Measurements from ENCODE around the gene EVA1C.
"Not testable (repeated sequence)": the region's sequence is repeated elsewhere in the genome, so short reads cannot be mapped to it uniquely, and the experiment has no call there.

Gene EVA1C

GRCh38 chr21:32531561-32531960 is 119.1 kb downstream of the EVA1C start:
- DNase-seq (ENCODE audit: low read depth), result not testable (repeated sequence)

- DNase-seq (ENCODE audit: low read depth), result no peak
Measured at GRCh38 chr21:32532636-32533035, 120.1 kb downstream of the EVA1C start.

GRCh38 chr21:32533053-32533452 is 120.5 kb downstream of the EVA1C start:
- DNase-seq (ENCODE audit: low read depth), result no peak

DNA sequence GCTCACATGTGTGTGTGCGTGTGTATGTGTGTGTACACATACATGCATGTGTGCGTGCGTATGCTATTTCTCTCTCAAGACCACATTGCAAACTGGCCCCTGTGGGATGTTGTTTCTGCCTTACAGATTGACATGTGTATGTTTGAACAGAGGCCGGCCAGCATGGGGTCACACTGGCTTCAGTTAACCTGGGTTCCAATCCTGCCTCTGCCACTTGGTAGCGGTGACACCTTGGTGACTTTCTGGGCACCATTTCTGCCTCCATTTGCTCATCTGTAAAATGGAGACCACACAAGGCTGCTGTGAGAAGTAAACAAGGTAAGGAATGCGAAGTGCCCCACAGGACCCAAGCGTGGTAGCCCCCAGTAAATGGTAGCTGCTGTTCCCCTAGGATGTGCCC is 121.1 kb downstream of the EVA1C start:
- DNase-seq (ENCODE audit: low read depth), result no peak

DNA sequence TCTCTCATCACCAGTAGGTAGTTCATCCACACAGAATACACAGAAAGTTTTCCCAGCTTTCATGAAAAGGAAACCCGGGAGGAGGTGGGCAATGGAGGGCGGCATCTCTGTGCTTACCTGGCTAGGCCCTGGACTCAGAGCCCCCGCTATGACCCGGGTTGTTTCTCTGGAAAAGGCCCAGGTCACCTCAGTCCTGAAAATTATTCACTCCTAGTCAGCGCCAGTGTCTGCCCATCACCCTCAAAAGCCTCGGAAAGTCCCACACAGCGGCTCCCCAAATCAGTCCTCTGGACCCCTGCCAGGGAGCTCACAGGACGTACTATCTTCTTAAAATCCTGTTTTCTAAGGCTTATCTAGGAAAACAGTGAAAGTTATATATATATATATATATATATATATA is 121.6 kb downstream of the EVA1C start:
- no peak for DNase-seq (ENCODE audit: low read depth)

DNA sequence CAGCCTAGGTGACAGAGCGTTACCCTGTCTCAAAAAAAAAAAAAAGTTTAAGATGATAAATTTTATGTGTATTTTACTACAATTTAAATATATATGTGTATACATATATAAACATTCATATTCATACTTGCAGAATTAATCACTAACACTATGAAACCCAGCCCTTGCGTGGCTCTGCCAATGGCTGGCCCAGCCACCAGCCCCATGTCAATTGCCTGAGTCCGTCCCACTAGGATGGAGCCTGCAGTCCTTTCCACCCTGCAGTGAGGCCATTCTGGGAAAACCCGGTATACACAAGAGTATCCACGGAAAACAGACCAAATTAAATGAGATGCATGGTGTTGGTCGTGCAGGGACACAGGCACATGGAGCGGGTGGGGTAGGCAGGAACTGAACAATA is 123.1 kb downstream of the EVA1C start:
- DNase-seq (ENCODE audit: low read depth), result no peak

DNA sequence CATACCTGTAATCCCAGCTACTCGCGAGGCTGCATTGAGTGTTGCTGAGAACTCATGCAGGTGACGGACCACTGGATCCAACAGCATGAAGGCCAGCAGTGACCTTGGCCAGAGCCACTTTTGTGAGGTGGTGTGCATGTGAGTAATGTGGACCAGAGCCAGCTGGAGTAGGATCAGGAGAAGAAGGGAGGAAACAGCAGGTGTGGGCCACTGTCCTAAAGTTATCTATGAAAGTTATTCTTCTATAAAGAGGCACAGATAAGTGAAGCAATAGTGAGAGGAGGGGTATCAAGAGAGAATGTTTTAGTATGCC is 125.0 kb downstream of the EVA1C start:
- no peak for DNase-seq (ENCODE audit: low read depth)

DNA sequence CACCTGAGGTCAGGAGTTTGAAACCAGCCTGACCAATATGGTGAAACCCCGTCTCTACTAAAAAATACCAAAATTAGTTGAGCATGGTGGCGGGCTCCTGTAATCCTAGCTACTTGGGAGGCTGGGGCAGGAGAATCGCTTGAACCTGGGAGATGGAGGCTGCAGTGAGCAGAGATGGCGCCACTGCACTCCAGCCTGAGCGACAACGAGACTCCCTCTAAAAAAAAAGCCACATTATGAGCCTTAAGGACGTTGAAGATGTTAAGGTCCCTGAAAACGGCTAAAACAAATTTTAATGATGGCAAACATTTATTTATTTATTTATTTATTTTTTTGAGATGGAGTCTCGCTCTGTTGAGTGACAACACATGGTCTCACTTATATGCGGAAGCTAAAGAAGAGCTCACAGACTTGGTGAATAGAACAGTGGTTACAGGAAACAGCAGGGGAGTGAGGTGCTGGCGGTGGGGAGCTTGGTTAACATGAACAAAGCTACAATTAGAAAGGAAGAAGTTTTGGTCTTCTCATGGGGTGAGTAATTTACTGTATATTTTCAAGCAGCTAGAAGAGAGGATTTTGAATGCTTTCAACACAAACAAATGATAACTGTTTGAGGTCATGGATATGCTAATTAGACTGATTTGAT is 125.8 kb downstream of the EVA1C start:
- no peak for DNase-seq (ENCODE audit: low read depth)

GRCh38 chr21:32539378-32539777 is 126.9 kb downstream of the EVA1C start:
- DNase-seq (ENCODE audit: low read depth), result no peak

DNA sequence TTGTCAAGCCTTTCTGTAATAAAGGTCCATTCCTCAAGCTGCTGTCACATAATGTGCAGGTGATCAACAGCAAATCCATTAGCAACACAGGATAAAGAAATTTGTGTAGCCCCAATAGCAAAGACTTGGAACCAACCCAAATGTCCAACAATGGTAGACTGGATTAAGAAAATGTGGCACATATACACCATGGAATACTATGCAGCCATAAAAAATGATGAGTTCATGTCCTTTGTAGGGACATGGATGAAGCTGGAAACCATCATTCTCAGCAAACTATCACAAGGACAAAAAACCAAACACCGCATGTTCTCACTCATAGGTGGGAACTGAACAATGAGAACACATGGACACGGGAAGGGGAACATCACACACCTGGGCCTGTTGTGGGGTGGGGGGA is 130.6 kb downstream of the EVA1C start:
- not testable (repeated sequence) for DNase-seq (ENCODE audit: low read depth)

GRCh38 chr21:32543975-32544374 is 131.5 kb downstream of the EVA1C start:
- no peak for DNase-seq (ENCODE audit: low read depth)

- DNase-seq (ENCODE audit: low read depth), result no peak
Measured at GRCh38 chr21:32544697-32545096, 132.2 kb downstream of the EVA1C start.

DNA sequence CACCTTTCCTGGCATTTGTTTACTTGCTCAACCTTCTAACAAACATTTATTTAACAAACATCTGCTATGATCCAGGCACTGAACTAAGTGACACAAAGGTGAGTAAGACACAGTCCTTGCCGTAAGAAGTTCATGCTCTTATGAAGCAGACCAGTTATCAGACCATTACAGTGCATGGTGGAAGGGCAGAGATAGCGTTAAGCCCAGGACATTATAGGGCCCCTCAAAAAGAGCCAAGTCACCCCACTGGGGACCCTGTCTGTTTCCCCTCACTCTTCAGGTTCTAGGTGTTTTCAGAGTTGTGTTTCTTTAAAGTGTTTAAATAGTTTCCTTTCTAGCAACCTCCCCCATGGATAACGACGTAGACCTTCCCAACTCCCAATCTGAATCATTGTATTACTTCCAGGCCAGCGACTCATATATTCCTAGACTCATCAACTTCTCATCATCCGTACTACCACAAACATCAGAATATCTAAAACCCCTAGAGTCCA is 133.5 kb downstream of the EVA1C start:
- DNase-seq (ENCODE audit: low read depth), result no peak

DNA sequence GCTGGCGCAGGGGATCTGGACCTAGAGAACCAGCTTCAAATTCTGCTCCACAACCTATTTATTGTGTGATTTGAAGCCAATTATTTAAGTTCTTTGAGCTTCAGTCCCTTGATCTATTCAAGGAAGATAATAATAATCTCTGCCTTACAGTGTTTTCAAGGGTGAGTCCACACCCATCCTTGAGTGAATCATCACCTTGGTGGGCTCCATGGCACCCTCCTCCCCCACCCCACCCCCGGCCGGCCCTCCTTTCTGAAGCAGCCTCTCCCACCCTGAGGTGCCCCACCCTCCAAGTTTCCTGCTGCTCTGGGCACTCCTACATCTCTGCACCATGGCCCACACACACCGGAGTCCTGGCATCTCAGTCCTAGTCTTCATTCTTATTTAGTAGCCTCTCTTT is 134.5 kb downstream of the EVA1C start:
- no peak for DNase-seq (ENCODE audit: low read depth)

GRCh38 chr21:32548978-32549377 is 136.5 kb downstream of the EVA1C start:
- DNase-seq (ENCODE audit: low read depth), result no peak

DNA sequence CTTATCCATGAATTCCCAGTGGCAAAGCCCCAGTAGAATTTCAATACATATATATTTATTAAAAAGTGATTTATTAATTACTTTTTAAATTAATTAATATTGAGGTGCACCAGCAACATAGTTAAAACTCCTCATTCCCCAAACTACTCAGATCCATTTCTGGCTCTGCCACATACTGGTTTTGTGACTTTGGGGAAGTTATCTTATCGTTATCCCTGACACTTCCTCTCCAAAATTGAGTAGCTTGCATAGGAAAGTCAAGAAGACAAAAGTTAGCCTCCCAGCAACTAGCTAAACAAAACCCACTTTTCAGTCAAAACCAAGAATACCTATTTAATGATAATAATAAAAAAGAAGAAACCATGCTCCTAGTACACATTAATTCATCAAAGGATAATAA is 136.9 kb downstream of the EVA1C start:
- no peak for DNase-seq (ENCODE audit: low read depth)

- no peak for DNase-seq (ENCODE audit: low read depth)
Measured at GRCh38 chr21:32549886-32550285, 137.4 kb downstream of the EVA1C start.

DNA sequence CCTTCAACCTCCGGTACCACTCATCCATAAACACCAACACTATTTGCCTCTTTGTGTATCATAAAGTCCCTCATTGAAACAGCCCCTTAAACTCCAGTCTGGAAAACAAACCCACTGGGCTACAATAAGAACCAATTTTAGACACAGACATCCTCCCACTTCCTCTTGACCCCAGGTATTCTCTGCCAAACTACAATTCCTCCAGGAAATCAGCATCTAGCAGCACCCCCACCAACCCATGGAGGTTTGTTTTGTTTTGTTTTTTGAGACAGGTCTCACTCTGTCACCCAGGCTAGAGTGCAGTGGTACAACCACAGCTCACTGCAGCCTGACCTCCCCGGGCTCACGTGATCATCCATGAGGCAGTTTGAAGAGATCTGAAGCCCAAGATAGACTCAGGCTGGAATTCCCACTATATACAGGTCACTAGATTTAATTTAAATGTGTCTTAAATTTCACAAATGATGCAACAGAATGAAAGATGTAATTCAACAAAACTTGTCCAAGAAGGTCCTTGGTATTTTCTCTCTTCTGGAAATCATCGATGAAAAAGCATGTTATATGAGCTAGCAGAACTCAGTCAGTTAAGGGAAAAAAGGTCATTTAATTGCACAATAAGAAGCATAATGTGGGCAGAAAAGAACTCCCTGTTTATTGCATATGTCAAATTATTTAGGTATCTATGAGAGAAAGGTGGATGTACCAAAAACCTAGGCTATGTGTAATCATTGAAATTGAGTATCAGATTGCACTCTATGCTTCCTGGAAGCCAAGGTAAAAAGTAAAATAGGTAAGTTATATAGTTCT is 142.5 kb downstream of the EVA1C start:
- DNase-seq (ENCODE audit: low read depth), result no peak

DNA sequence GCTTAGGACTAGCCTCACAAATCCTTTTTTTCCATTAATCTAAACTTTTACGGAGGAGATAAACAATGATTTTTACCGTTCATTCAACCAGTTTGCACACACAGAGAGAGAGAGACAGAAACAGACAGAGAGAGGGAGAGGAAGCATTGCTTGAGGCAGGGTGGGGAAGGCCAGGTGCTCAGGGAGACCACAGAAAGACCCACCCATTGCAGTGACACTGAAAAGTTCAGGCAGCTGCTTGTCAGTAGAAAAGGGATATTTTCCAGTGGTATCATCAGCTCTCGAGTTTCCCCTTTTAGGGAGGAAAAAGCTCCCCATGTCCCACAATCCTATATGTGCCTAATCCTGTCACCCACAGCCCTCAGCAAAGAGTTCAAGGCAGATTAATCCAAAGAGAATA is 145.6 kb downstream of the EVA1C start:
- DNase-seq (ENCODE audit: low read depth), result no peak

DNA sequence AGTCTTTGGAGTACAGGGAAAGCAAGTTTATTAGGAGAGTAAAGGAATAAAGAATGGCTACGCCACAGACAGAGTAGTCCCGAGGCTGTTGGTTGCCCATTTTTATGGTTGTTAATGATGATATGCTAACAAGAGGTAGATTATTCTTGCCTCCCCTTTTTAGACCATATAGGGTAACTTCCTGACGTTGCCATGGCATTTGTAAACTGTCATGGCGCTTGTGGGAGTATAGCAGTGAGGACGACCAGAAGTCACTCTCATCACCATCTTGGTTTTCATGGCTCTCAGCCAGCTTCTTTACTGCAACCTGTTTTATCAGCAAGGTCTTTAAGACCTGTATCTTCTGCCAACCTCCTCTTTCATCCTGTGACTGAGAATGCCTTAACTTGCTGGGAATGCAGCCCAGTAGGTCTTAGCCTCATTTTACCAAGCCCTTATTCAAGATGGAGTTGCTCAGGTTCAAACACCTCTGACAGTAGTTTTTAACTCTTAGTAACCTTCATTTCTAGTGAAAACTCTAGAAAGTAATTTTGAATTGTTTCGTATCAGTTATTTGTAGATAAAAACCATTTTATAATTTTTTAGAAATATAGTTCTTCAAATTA is 146.6 kb downstream of the EVA1C start:
- no peak for DNase-seq (ENCODE audit: low read depth)

DNA sequence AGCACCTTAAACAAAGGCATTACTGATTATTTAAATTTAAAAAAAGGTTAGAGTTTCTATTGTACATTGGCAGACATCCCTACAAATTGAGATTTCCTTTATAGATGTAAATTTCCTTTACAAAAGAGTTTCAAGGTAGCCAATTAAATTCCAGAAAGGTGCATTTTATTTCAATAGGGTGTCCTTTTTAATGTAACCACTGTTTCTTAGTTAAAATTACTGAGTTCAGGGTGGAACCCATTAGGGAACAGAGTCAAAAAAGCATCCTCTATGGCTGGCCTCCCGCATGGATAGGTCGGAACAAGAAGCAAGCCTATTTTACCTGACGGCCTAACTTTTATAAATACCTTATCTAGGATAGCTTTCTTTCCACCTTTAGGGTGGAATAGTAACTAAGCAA is 148.4 kb downstream of the EVA1C start:
- no peak for DNase-seq (ENCODE audit: low read depth)

DNA sequence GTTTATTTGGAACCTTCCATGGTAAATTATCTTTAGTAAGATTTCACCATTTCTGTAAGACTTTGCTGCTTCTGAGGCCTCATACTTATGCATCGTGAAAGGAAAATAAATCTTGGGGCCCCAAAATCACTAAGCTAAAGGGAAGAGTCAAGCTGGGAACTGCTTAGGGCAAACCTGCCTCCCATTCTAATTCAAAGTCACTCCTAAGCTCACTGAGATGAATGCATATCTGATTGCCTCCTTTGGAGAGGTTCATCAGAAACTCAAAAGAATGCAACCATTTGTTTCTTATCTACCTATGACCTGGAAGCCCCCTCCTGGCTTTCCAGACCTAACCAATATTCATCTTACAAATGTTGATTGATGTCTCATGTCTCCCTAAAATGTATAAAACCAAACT is 149.0 kb downstream of the EVA1C start:
- not testable (repeated sequence) for DNase-seq (ENCODE audit: low read depth)

DNA sequence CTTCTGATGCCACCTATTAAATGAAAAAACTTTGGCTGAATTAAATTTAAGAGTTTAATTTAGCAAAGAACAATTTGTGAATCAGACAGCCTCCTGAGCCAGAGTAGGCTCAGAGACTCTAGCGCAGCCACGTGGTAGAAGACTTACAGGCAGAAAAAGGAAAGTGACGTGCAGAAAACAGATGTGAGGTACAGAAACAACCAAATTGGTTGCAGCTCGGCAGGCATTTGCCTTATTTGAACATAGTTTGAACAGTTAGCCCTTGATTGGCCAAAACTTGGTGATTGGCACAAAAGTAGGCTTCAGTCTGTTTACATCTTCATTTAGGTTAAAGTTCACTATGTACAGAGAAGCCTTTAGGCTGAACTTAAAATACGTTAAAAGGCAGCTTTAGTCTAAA is 149.9 kb downstream of the EVA1C start:
- DNase-seq (ENCODE audit: low read depth), result no peak

All from activated T-cell treated with anti-CD3 and anti-CD28 coated beads for 48 hours (primary cell).